IMR-90 (cell line): ENCODE results near the gene ATXN1L. TPM values are rescaled to one million over a fixed set of nuclear protein-coding genes. Genes with fewer than 3 reads are reported as not detected.

ENCODE experiments used
- ATAC-seq: fragments of 200-7000 bp; cut with Tn5 transposase; 2 replicates; pipeline ENCODE4 v1.9.1; 2020; ENCODE audit warnings: low read depth, mild to moderate bottlenecking, moderate library complexity
- BruUV-seq: library from RNA; stranded (reverse); fragments of 400-500 nt; replicated peaks from 2 replicates; lab custom pipeline; 2021; lab: Mats Ljungman, UMichigan
- CTCF ChIA-PET: fragments of 300-600 bp; formaldehyde crosslinking; extraction: SDS; loops from one replicate; lab custom pipeline; 2021; ENCODE audit warnings: antibody characterized with exemption; lab: Yijun Ruan, JAX
- POLR2A ChIA-PET: fragments of 300-600 bp; sonication (Branson Sonifier 250); formaldehyde crosslinking; loops from one replicate; lab custom pipeline; 2022; ENCODE audit warnings: antibody characterized with exemption; ENCODE audit not compliant: unreplicated experiment; lab: Charles Lee
- DNase-seq: peaks from one replicate; pipeline ENCODE4 v3.0.0; 2013
- H2AFZ ChIP-seq: replicated peaks from 2 replicates; pipeline ENCODE3; 2013; ENCODE audit warnings: low read length, mild to moderate bottlenecking; ENCODE audit not compliant: poor library complexity
- H2AK5ac ChIP-seq: 2 replicates; pipeline ENCODE4 v1.6.1; 2013; ENCODE audit warnings: low read depth, low read length, inconsistent platforms
- H2AK9ac ChIP-seq: replicated peaks from 2 replicates; pipeline ENCODE3; 2013; ENCODE audit warnings: mild to moderate bottlenecking, low read depth, low read length, moderate library complexity; ENCODE audit not compliant: poor library complexity
- H2BK120ac ChIP-seq: 2 replicates; pipeline ENCODE4 v1.6.1; 2013; ENCODE audit warnings: low read depth, low read length, inconsistent platforms
- H2BK15ac ChIP-seq: 3 replicates; pipeline ENCODE4 v1.6.1; 2013; ENCODE audit warnings: low read depth, low read length, inconsistent platforms
- H2BK20ac ChIP-seq: 2 replicates; pipeline ENCODE4 v1.6.1; 2013; ENCODE audit warnings: low read depth, mild to moderate bottlenecking, inconsistent platforms, low read length, moderate library complexity
- H2BK5ac ChIP-seq: 2 replicates; pipeline ENCODE4 v1.6.1; 2013; ENCODE audit warnings: mild to moderate bottlenecking, low read depth, low read length, inconsistent platforms; ENCODE audit not compliant: poor library complexity, severe bottlenecking
- H3K14ac ChIP-seq: replicated peaks from 2 replicates; pipeline ENCODE4 v1.6.1; 2013; ENCODE audit warnings: low read depth, low read length, inconsistent platforms
- H3K18ac ChIP-seq: 2 replicates; pipeline ENCODE4 v1.6.1; 2013; ENCODE audit warnings: low read depth, low read length, control low read depth
- H3K23ac ChIP-seq: 2 replicates; pipeline ENCODE4 v1.6.1; 2013; ENCODE audit warnings: low read depth, low read length, inconsistent platforms
- H3K27ac ChIP-seq: 2 replicates; pipeline ENCODE4 v1.5.1; 2013; ENCODE audit warnings: mild to moderate bottlenecking, control low read depth, low read length; ENCODE audit not compliant: insufficient read depth
- H3K27me3 ChIP-seq: 2 replicates; pipeline ENCODE4 v1.6.1; 2013; ENCODE audit warnings: low read length; ENCODE audit not compliant: control insufficient read depth, insufficient read depth
- H3K36me3 ChIP-seq: 2 replicates; pipeline ENCODE4 v1.6.1; 2013; ENCODE audit warnings: low read length, mixed read lengths; ENCODE audit not compliant: control insufficient read depth, insufficient read depth
- H3K4ac ChIP-seq: 2 replicates; pipeline ENCODE4 v1.6.1; 2013; ENCODE audit warnings: low read depth, low read length, inconsistent platforms
- H3K4me1 ChIP-seq: 2 replicates; pipeline ENCODE4 v1.6.1; 2013; ENCODE audit warnings: low read length, mixed read lengths; ENCODE audit not compliant: control insufficient read depth, insufficient read depth
- H3K4me2 ChIP-seq: 2 replicates; pipeline ENCODE4 v1.6.1; 2013; ENCODE audit warnings: low read depth, mild to moderate bottlenecking, control low read depth, low read length, moderate library complexity
- H3K4me3 ChIP-seq: 2 replicates; pipeline ENCODE4 v1.5.1; 2013; ENCODE audit warnings: low read depth, mild to moderate bottlenecking, control low read depth, low read length, moderate library complexity; ENCODE audit not compliant: insufficient read depth
- H3K56ac ChIP-seq: 2 replicates; pipeline ENCODE4 v1.6.1; 2013; ENCODE audit warnings: low read length, inconsistent platforms; ENCODE audit not compliant: insufficient read depth; ENCODE audit errors: extremely low read depth
- H3K79me1 ChIP-seq, 2 experiments: 2 replicates each; pipeline ENCODE4 v1.6.1; 2013; ENCODE audit warnings: low read length in 2 of 2, inconsistent platforms in 1 of 2, low read depth in 1 of 2
- H3K9ac ChIP-seq: 2 replicates; pipeline ENCODE4 v1.6.1; 2013; ENCODE audit warnings: low read depth, low read length, control low read depth
- H3K9me1 ChIP-seq: 2 replicates; pipeline ENCODE4 v1.6.1; 2013; ENCODE audit warnings: low read length, inconsistent platforms; ENCODE audit not compliant: insufficient read depth
- H3K9me3 ChIP-seq: 2 replicates; pipeline ENCODE4 v1.6.1; 2013; ENCODE audit warnings: low read length; ENCODE audit not compliant: control insufficient read depth, insufficient read depth
- H4K20me1 ChIP-seq: 2 replicates; pipeline ENCODE4 v1.6.1; 2013; ENCODE audit warnings: low read length, inconsistent platforms; ENCODE audit not compliant: insufficient read depth
- H4K5ac ChIP-seq: 2 replicates; pipeline ENCODE4 v1.6.1; 2013; ENCODE audit warnings: mild to moderate bottlenecking, low read depth, low read length, control low read depth
- H4K8ac ChIP-seq, 2 experiments: 2 replicates each; pipeline ENCODE4 v1.6.1; 2013; ENCODE audit warnings: low read depth in 2 of 2, low read length in 2 of 2, control low read depth in 1 of 2, inconsistent platforms in 1 of 2
- H4K91ac ChIP-seq: 2 replicates; pipeline ENCODE4 v1.6.1; 2013; ENCODE audit warnings: low read depth, low read length, inconsistent platforms; ENCODE audit not compliant: insufficient read depth
- MAFK ChIP-seq: IDR thresholded peaks from 2 replicates; pipeline ENCODE4 v1.6.1; 2012; ENCODE audit warnings: low read depth, low read length, improper control_type of control experiment
- RAD21 ChIP-seq: IDR thresholded peaks from 2 replicates; pipeline ENCODE4 v1.6.1; 2012; ENCODE audit warnings: low read length, improper control_type of control experiment
- RFX5 ChIP-seq: IDR thresholded peaks from 2 replicates; pipeline ENCODE4 v1.8.0; 2012; ENCODE audit warnings: low read depth, mild to moderate bottlenecking, low read length, moderate library complexity
- SMC3 ChIP-seq: fragments of 150-350 bp; IDR thresholded peaks from 2 replicates; pipeline ENCODE4 v1.6.1; 2016; ENCODE audit warnings: low read depth, mild to moderate bottlenecking, antibody characterized with exemption, low read length, moderate library complexity
- WGBS, 2 experiments: methylation state at CpG; one replicate each; pipeline versions ENCODE4 v1.1.5 to v1.1.7; 2013; ENCODE audit warnings: missing lambda C conversion rate in 2 of 2; ENCODE audit not compliant: insufficient read length in 1 of 2; ENCODE audit errors: extremely low coverage in 2 of 2; 5-methylcytosine and 5-hydroxymethylcytosine counted together
- dilution Hi-C: fragments of 300-500 bp; cut with HindIII; formaldehyde crosslinking; loops from one replicate; pipeline ENCODE4 v1.14.3; 2018; ENCODE audit warnings: low sequenced_read_pairs; ENCODE audit not compliant: unreplicated experiment
- in situ Hi-C: fragments of 300-500 bp; cut with MboI; formaldehyde crosslinking; loops from 3 replicates; pipeline ENCODE4 v1.14.3; 2019; ENCODE audit warnings: low sequenced_read_pairs, inconsistent platforms, mixed read lengths
- intact Hi-C: fragments of 100-400 bp; cut with micrococcal nuclease; formaldehyde crosslinking; loops from 2 replicates; pipeline ENCODE4 v1.10.0; 2022
- polyA plus RNA-seq, 3 experiments: library from polyadenylated mRNA; depleted of rRNA; stranded (reverse); fragments of >200 nt; gene quantifications; 2 replicates each; pipeline ENCODE4 v1.2.3, GENCODE V29; 2012; ENCODE audit warnings: low replicate concordance in 1 of 3
- total RNA-seq: library from RNA; depleted of rRNA; stranded (reverse); fragments of >200 nt; gene quantifications from 2 replicates; pipeline ENCODE4 v1.2.3, GENCODE V29; 2012
- TF ChIP-seq, protein P1 (sequence below): fragments of 150-350 bp; IDR thresholded peaks from 2 replicates; pipeline ENCODE4 v1.6.1; 2017; ENCODE audit warnings: mild to moderate bottlenecking, antibody characterized with exemption, low read length, low read depth
- TF ChIP-seq, protein P2 (sequence below): fragments of 150-350 bp; IDR thresholded peaks from 2 replicates; pipeline ENCODE4 v1.6.1; 2016; ENCODE audit warnings: low read depth, mild to moderate bottlenecking, low read length, moderate library complexity, borderline replicate concordance
- TF ChIP-seq, protein P3 (sequence below): conservative IDR thresholded peaks from 2 replicates; pipeline ENCODE4 v1.5.1; 2012; ENCODE audit warnings: mild to moderate bottlenecking, low read depth, low read length, improper control_type of control experiment

The ATXN1L gene
- total and polyA plus RNA-seq, 2 of the 4 experiments (the other 2 are of a cell fraction), result 5.2 to 9.2 TPM

DNA sequence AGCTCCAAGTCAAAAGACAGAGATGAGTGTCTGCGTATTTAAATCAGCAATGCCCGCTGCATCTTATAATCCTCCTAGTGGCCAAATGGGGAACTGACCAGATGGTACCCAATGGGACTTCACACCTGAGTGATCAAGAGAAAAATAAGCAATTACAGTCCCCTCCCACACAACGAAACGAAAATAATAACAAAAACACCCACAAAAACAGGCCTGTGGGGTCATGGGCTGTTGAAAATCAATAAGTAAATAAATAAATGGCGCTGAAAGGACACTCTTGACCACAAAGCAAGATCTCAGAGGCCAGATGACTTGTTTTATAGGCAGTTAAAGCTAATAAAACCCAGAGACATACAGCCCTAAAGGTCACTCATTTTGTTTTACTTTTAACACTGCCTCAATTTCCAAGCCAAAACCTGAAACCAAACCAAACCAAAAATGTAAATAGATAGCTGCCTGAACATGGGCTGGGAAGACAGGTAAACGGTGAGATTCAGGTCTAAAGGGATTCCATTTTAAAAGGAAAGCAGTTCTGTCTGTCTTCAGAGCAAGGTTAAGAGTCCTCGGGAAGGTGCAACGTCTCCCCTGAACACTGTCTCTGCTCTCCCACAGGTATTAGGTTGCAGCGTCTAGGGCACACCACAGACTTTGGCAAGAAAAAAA lies 36.9 kb downstream of the ATXN1L start:
- Histone ChIP-seq H4K20me1 (no peaks in the 10 kb centered on the region), H4K5ac (no peak overlapping the region), H2AK5ac (no peak overlapping the region), H3K14ac (no peak overlapping the region), H3K4ac (no peak overlapping the region), H3K4me3 (peak overlapping the region; percentile 52), H2AFZ (peak overlapping the region; percentile 86), H3K18ac (no peak overlapping the region), H2BK120ac (no peak overlapping the region), H2BK5ac (no peak overlapping the region), H3K4me1 (peaks cover 2% of the 10 kb centered on the region; the same call in 1 of the 2 replicates), H3K36me3 (peaks cover 10% of the 10 kb centered on the region), H3K27me3 (no peaks in the 10 kb centered on the region), H3K9me3 (no peaks in the 10 kb centered on the region), H2BK20ac (no peak overlapping the region), H2AK9ac (no peak overlapping the region), H3K56ac (no peak overlapping the region), H3K79me1 (peaks cover 2 to 9% of the 10 kb centered on the region in 2 experiments), H3K9me1 (no peaks in the 10 kb centered on the region), H3K9ac (no peak overlapping the region), H4K91ac (no peak overlapping the region), H4K8ac (no peak overlapping the region), H3K27ac (no peak overlapping the region), H3K23ac (peak overlapping the region; percentile 30; the same call in 1 of the 2 replicates), H3K4me2 (peak overlapping the region; percentile 94), H2BK15ac (no peak overlapping the region)
- BruUV-seq, result TSS peak; percentile 31
- WGBS, 2 experiments, result no CpG with 5 or more reads among the region's 9 CpGs
- peak; percentile 49 for TF ChIP-seq SMC3
- TF ChIP-seq, protein P1, sequence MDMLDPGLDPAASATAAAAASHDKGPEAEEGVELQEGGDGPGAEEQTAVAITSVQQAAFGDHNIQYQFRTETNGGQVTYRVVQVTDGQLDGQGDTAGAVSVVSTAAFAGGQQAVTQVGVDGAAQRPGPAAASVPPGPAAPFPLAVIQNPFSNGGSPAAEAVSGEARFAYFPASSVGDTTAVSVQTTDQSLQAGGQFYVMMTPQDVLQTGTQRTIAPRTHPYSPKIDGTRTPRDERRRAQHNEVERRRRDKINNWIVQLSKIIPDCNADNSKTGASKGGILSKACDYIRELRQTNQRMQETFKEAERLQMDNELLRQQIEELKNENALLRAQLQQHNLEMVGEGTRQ, result no peak
- TF ChIP-seq RAD21, result peak; percentile 62
- TF ChIP-seq MAFK, result no peak
- TF ChIP-seq, protein P2, sequence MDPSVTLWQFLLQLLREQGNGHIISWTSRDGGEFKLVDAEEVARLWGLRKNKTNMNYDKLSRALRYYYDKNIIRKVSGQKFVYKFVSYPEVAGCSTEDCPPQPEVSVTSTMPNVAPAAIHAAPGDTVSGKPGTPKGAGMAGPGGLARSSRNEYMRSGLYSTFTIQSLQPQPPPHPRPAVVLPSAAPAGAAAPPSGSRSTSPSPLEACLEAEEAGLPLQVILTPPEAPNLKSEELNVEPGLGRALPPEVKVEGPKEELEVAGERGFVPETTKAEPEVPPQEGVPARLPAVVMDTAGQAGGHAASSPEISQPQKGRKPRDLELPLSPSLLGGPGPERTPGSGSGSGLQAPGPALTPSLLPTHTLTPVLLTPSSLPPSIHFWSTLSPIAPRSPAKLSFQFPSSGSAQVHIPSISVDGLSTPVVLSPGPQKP, result no peak
- no peak for TF ChIP-seq RFX5
- TF ChIP-seq, protein P3, sequence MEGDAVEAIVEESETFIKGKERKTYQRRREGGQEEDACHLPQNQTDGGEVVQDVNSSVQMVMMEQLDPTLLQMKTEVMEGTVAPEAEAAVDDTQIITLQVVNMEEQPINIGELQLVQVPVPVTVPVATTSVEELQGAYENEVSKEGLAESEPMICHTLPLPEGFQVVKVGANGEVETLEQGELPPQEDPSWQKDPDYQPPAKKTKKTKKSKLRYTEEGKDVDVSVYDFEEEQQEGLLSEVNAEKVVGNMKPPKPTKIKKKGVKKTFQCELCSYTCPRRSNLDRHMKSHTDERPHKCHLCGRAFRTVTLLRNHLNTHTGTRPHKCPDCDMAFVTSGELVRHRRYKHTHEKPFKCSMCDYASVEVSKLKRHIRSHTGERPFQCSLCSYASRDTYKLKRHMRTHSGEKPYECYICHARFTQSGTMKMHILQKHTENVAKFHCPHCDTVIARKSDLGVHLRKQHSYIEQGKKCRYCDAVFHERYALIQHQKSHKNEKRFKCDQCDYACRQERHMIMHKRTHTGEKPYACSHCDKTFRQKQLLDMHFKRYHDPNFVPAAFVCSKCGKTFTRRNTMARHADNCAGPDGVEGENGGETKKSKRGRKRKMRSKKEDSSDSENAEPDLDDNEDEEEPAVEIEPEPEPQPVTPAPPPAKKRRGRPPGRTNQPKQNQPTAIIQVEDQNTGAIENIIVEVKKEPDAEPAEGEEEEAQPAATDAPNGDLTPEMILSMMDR, result peak; percentile 81
- intact Hi-C loops (loop anchor here (5.0 kb wide), 2 partner anchors 75 to 110 kb away; partner anchors contain the start of gene AP1G1), in situ Hi-C loops (no loop called here), dilution Hi-C loops (no loop called here)
- CTCF ChIA-PET, result interaction anchor here (0.5 to 2.6 kb wide), 14 partner anchors 9 to 317 kb away, joined by 3 to 19 read pairs (median 4); no protein-coding TSS in a partner anchor
- peak; percentile 30; the same call in 1 of the 2 replicates for ATAC-seq
- peak; percentile 75 for DNase-seq
- POLR2A ChIA-PET, result interaction anchor here (0.7 kb wide), 1 partner anchor 100 kb away, joined by 3 read pairs; no protein-coding TSS in a partner anchor
